ENCODE data around the gene DENND1C.

Gene DENND1C

GRCh38 chr19:6423499-6424194 is 57.9 kb downstream of the DENND1C start:
- peak overlapping the region; percentile 90 for H3K4me3 ChIP-seq (ENCODE audit: low read depth, low read length)
- DNase-seq (ENCODE audit: low read depth): peak; percentile 57

GRCh38 chr19:6421075-6422014 is 60.2 kb downstream of the DENND1C start:
- DNase-seq (ENCODE audit: low read depth): no peak
- H3K4me3 ChIP-seq (ENCODE audit: low read depth, low read length): peak overlapping the region; percentile 90
- TF ChIP-seq MAX (IDR thresholded peaks at IDR 0.05; ENCODE audit: low read depth, low read length) (no peak), CTCF (IDR thresholded peaks at IDR 0.05; ENCODE audit: low read depth, low read length) (no peak), POLR2A (IDR thresholded peaks at IDR 0.05; ENCODE audit: extremely low read depth, insufficient read length) (no peak), MYC (IDR thresholded peaks at IDR 0.05; ENCODE audit: low read depth, low read length) (no peak)

More at GRCh38 chr19:6423499-6424194, 57.9 kb downstream of the DENND1C start:
- TF ChIP-seq POLR2A (IDR thresholded peaks at IDR 0.05; ENCODE audit: extremely low read depth, insufficient read length) (no peak), CTCF (IDR thresholded peaks at IDR 0.05; ENCODE audit: low read depth, low read length) (no peak), MYC (IDR thresholded peaks at IDR 0.05; ENCODE audit: low read depth, low read length) (no peak), MAX (IDR thresholded peaks at IDR 0.05; ENCODE audit: low read depth, low read length) (no peak)

GRCh38 chr19:6418562-6418932 is 63.0 kb downstream of the DENND1C start:
- no peak for DNase-seq (ENCODE audit: low read depth)
- no peak overlapping the region for H3K4me3 ChIP-seq (ENCODE audit: low read depth, low read length)
- TF ChIP-seq MAX (IDR thresholded peaks at IDR 0.05; ENCODE audit: low read depth, low read length): no peak
- TF ChIP-seq POLR2A (IDR thresholded peaks at IDR 0.05; ENCODE audit: extremely low read depth, insufficient read length): no peak
- TF ChIP-seq MYC (IDR thresholded peaks at IDR 0.05; ENCODE audit: low read depth, low read length): no peak
- TF ChIP-seq CTCF (IDR thresholded peaks at IDR 0.05; ENCODE audit: low read depth, low read length): no peak

- no peak for DNase-seq (ENCODE audit: low read depth)
- H3K4me3 ChIP-seq (ENCODE audit: low read depth, low read length): no peak overlapping the region
Measured at GRCh38 chr19:6417713-6418561, 63.6 kb downstream of the DENND1C start.

More at GRCh38 chr19:6417713-6418561, 63.6 kb downstream of the DENND1C start:
- no peak for TF ChIP-seq POLR2A (IDR thresholded peaks at IDR 0.05; ENCODE audit: extremely low read depth, insufficient read length)
- no peak for TF ChIP-seq MYC (IDR thresholded peaks at IDR 0.05; ENCODE audit: low read depth, low read length)
- TF ChIP-seq MAX (IDR thresholded peaks at IDR 0.05; ENCODE audit: low read depth, low read length): no peak
- TF ChIP-seq CTCF (IDR thresholded peaks at IDR 0.05; ENCODE audit: low read depth, low read length): no peak
